Kidney (tissue), 14 donors: ENCODE measurements around the gene CNTNAP4. TPM values are rescaled to one million over a fixed set of nuclear protein-coding genes. Genes with fewer than 3 reads are reported as not detected.
A peak's percentile ranks its signal among the peaks of the same experiment; 100 is the strongest.

Experiments
- DNase-seq, 5 donors: peaks; one replicate each; pipeline ENCODE4 v3.0.0-alpha.2; 2013 to 2020
- FAIRE-seq: peaks from 2 replicates; lab custom pipeline; 2012; peaks lifted over from hg19 to GRCh38; lab: Jason Lieb, UNC
- H3K27ac ChIP-seq, 2 donors: one replicate each; pipeline ENCODE4 v1.7.0; 2013; ENCODE audit warnings: low read depth in 2 of 2, low read length in 2 of 2, inconsistent platforms in 1 of 2
- H3K27me3 ChIP-seq: one replicate; pipeline ENCODE4 v1.7.1; 2013; ENCODE audit warnings: low read length, inconsistent platforms; ENCODE audit not compliant: control insufficient read depth, insufficient read depth
- H3K36me3 ChIP-seq, 3 donors: one replicate each; pipeline versions ENCODE4 v1.7.0 to v1.7.1; 2013; ENCODE audit warnings: low read length in 3 of 3, control low read depth in 1 of 3, inconsistent platforms in 1 of 3; ENCODE audit not compliant: insufficient read depth in 3 of 3, control insufficient read depth in 2 of 3
- H3K4me1 ChIP-seq, 3 donors: one replicate each; pipeline versions ENCODE4 v1.7.0 to v1.7.1; 2013; ENCODE audit warnings: low read length in 3 of 3, inconsistent platforms in 1 of 3, low read depth in 1 of 3; ENCODE audit not compliant: control insufficient read depth in 2 of 3, insufficient read depth in 2 of 3
- H3K4me3 ChIP-seq, 3 donors: one replicate each; pipeline versions ENCODE4 v1.7.0 to v1.8.1; 2013; ENCODE audit warnings: low read length in 3 of 3, control low read depth in 1 of 3, inconsistent platforms in 1 of 3
- H3K9ac ChIP-seq, 3 donors: one replicate each; pipeline versions ENCODE4 v1.7.0 to v1.7.1; 2013; ENCODE audit warnings: low read length in 3 of 3, control low read depth in 1 of 3, inconsistent platforms in 1 of 3
- H3K9me3 ChIP-seq, 3 donors: one replicate each; pipeline versions ENCODE4 v1.7.0 to v1.7.1; 2013; ENCODE audit warnings: low read length in 3 of 3, control low read depth in 1 of 3, inconsistent platforms in 1 of 3; ENCODE audit not compliant: control insufficient read depth in 2 of 3, insufficient read depth in 1 of 3
- CTCF ChIP-seq: IDR thresholded peaks from 3 replicates; pipeline ENCODE4 v1.5.1; 2012; ENCODE audit warnings: mild to moderate bottlenecking, moderate library complexity, borderline replicate concordance; ENCODE audit not compliant: insufficient read depth; ENCODE audit errors: extremely low read depth
- intact Hi-C: fragments of 100-400 bp; cut with DNase I; formaldehyde crosslinking; loops from one replicate; pipeline ENCODE4 v1.11.1; 2022
- polyA plus RNA-seq: library from polyadenylated mRNA; stranded (reverse); fragments of 350-450 nt; fragmentation: Illumina TruSeq; extraction: RNeasy Lipid Tissue Mini Kit (QIAGEN cat#74804); gene quantifications from one replicate; pipeline ENCODE4 v1.2.3, GENCODE V29; 2014; ENCODE audit warnings: low read depth, low replicate concordance; ENCODE audit not compliant: insufficient read depth
- total RNA-seq: library from RNA; stranded (reverse); fragmentation: NEBNext Ultra II Directional; extraction: Animal tissue kit (Norgen Biotek cat#: 25700); gene quantifications from one replicate; pipeline ENCODE4 v1.2.1, GENCODE V29; 2021
- donor health status: control.
- donor health status: control.
- donor health status: control.
- donor health status: control.
- donor health status: control.
- donor health status: DM: yes; HTN: yes; CAD: no.
- donor health status: Normal renal cell carcinoma (clear cell type).

The CNTNAP4 gene
- total and polyA plus RNA-seq, 2 donors from 2014 or later: not detected

GRCh38 chr16:76444832-76445231, 167.6 kb downstream of the CNTNAP4 start:
- FAIRE-seq (no peak), DNase-seq (no peak)
- Histone ChIP-seq H3K27me3 (no peaks in the 10 kb centered on the region), H3K9ac (no peak overlapping the region), H3K36me3 (no peaks in the 10 kb centered on the region), H3K27ac (no peak overlapping the region), H3K4me1 (no peaks in the 10 kb centered on the region), H3K4me3 (no peak overlapping the region), H3K9me3 (no peaks in the 10 kb centered on the region)
- no peak for TF ChIP-seq CTCF
- intact Hi-C loops: no loop called here

GRCh38 chr16:76445815-76446214, 168.6 kb downstream of the CNTNAP4 start:
- FAIRE-seq (no peak), DNase-seq (no peak)
- no peak overlapping the region for H3K4me3 ChIP-seq
- no peak overlapping the region for H3K9ac ChIP-seq
- H3K27ac ChIP-seq: no peak overlapping the region
- no peak for TF ChIP-seq CTCF
- intact Hi-C loops: no loop called here
- no peaks in the 10 kb centered on the region for H3K36me3 ChIP-seq
- no peaks in the 10 kb centered on the region for H3K4me1 ChIP-seq
- H3K27me3 ChIP-seq: no peaks in the 10 kb centered on the region
- H3K9me3 ChIP-seq: no peaks in the 10 kb centered on the region

- H3K9me3 ChIP-seq: no peaks in the 10 kb centered on the region
- intact Hi-C loops: no loop called here
- H3K4me3 ChIP-seq: no peak overlapping the region
- no peaks in the 10 kb centered on the region for H3K27me3 ChIP-seq
- TF ChIP-seq CTCF: no peak
- FAIRE-seq: no peak
- H3K36me3 ChIP-seq: no peaks in the 10 kb centered on the region
- no peak overlapping the region for H3K9ac ChIP-seq
- no peaks in the 10 kb centered on the region for H3K4me1 ChIP-seq
- no peak for DNase-seq
- H3K27ac ChIP-seq: no peak overlapping the region
Observed at GRCh38 chr16:76446251-76446650, 169.1 kb downstream of the CNTNAP4 start.

- DNase-seq (peak in 3 of 5 donors; percentile 9 to 48 (median 38)), FAIRE-seq (no peak)
- intact Hi-C loops: no loop called here
- Histone ChIP-seq H3K9ac (no peak overlapping the region), H3K9me3 (no peaks in the 10 kb centered on the region), H3K4me1 (no peaks in the 10 kb centered on the region), H3K27ac (no peak overlapping the region), H3K4me3 (no peak overlapping the region), H3K36me3 (no peaks in the 10 kb centered on the region), H3K27me3 (no peaks in the 10 kb centered on the region)
- no peak for TF ChIP-seq CTCF
Observed at GRCh38 chr16:76450890-76451289, 173.7 kb downstream of the CNTNAP4 start.
